Measurements from ENCODE around the gene ADCY1. TPM values are rescaled to one million over a fixed set of nuclear protein-coding genes. Genes with fewer than 3 reads are reported as not detected.
A peak's percentile ranks its signal among the peaks of the same experiment; 100 is the strongest.

ADCY1 gene
- total RNA-seq, 1 donor from 2014 or later: 0.05 TPM

- Mint-ChIP-seq H3K4me3 (ENCODE audit: unreplicated experiment) (no peak overlapping the region), H3K27me3 (ENCODE audit: unreplicated experiment) (peaks cover 14% of the 10 kb centered on the region), H3K27ac (ENCODE audit: unreplicated experiment) (no peak overlapping the region), H3K36me3 (ENCODE audit: unreplicated experiment) (no peaks in the 10 kb centered on the region), H3K4me1 (ENCODE audit: unreplicated experiment) (no peaks in the 10 kb centered on the region), H3K9me3 (ENCODE audit: unreplicated experiment) (peaks cover 6% of the 10 kb centered on the region)
- TF ChIP-seq CTCF (IDR thresholded peaks at IDR 0.05): no peak
- no peak for DNase-seq (ENCODE audit: extremely low spot score, unreplicated experiment)
Measured at GRCh38 chr7:45631569-45631968, 57.4 kb downstream of the ADCY1 start.

- TF ChIP-seq CTCF (IDR thresholded peaks at IDR 0.05): no peak
- Mint-ChIP-seq H3K27ac (ENCODE audit: unreplicated experiment) (no peak overlapping the region), H3K36me3 (ENCODE audit: unreplicated experiment) (no peaks in the 10 kb centered on the region), H3K4me3 (ENCODE audit: unreplicated experiment) (no peak overlapping the region), H3K9me3 (ENCODE audit: unreplicated experiment) (no peaks in the 10 kb centered on the region), H3K4me1 (ENCODE audit: unreplicated experiment) (no peaks in the 10 kb centered on the region), H3K27me3 (ENCODE audit: unreplicated experiment) (peaks cover 31% of the 10 kb centered on the region)
- DNase-seq (ENCODE audit: extremely low spot score, unreplicated experiment): no peak
Measured at GRCh38 chr7:45636733-45637132, 62.6 kb downstream of the ADCY1 start.

GRCh38 chr7:45638916-45639315 is 64.7 kb downstream of the ADCY1 start:
- DNase-seq (ENCODE audit: extremely low spot score, unreplicated experiment): no peak
- Mint-ChIP-seq H3K9me3 (ENCODE audit: unreplicated experiment) (no peaks in the 10 kb centered on the region), H3K27me3 (ENCODE audit: unreplicated experiment) (peaks cover 30% of the 10 kb centered on the region), H3K4me3 (ENCODE audit: unreplicated experiment) (no peak overlapping the region), H3K4me1 (ENCODE audit: unreplicated experiment) (no peaks in the 10 kb centered on the region), H3K27ac (ENCODE audit: unreplicated experiment) (no peak overlapping the region), H3K36me3 (ENCODE audit: unreplicated experiment) (no peaks in the 10 kb centered on the region)
- no peak for TF ChIP-seq CTCF (IDR thresholded peaks at IDR 0.05)

- Mint-ChIP-seq H3K4me3 (ENCODE audit: unreplicated experiment) (no peak overlapping the region), H3K27ac (ENCODE audit: unreplicated experiment) (no peak overlapping the region), H3K9me3 (ENCODE audit: unreplicated experiment) (no peaks in the 10 kb centered on the region), H3K4me1 (ENCODE audit: unreplicated experiment) (no peaks in the 10 kb centered on the region), H3K27me3 (ENCODE audit: unreplicated experiment) (peaks cover 18% of the 10 kb centered on the region), H3K36me3 (ENCODE audit: unreplicated experiment) (no peaks in the 10 kb centered on the region)
- TF ChIP-seq CTCF (IDR thresholded peaks at IDR 0.05): no peak
- DNase-seq (ENCODE audit: extremely low spot score, unreplicated experiment): peak; percentile 54
Measured at GRCh38 chr7:45642044-45642443, 67.9 kb downstream of the ADCY1 start.

- no peak for TF ChIP-seq CTCF (IDR thresholded peaks at IDR 0.05)
- no peaks in the 10 kb centered on the region for H3K4me1 Mint-ChIP-seq (ENCODE audit: unreplicated experiment)
- H3K4me3 Mint-ChIP-seq (ENCODE audit: unreplicated experiment): no peak overlapping the region
Measured at GRCh38 chr7:45643630-45644029, 69.5 kb downstream of the ADCY1 start.

More at GRCh38 chr7:45643630-45644029, 69.5 kb downstream of the ADCY1 start:
- H3K27me3 Mint-ChIP-seq (ENCODE audit: unreplicated experiment): peaks cover 8% of the 10 kb centered on the region
- DNase-seq (ENCODE audit: extremely low spot score, unreplicated experiment): peak; percentile 60
- no peaks in the 10 kb centered on the region for H3K9me3 Mint-ChIP-seq (ENCODE audit: unreplicated experiment)
- no peak overlapping the region for H3K27ac Mint-ChIP-seq (ENCODE audit: unreplicated experiment)
- H3K36me3 Mint-ChIP-seq (ENCODE audit: unreplicated experiment): no peaks in the 10 kb centered on the region

Measured in osteocyte (in vitro differentiated cells).